K562 (cell line): ENCODE measurements around the gene TM4SF4. TPM values are rescaled to one million over a fixed set of nuclear protein-coding genes. Genes with fewer than 3 reads are reported as not detected.

Source experiments
- ATAC-seq: fragments of 200-7000 bp; cut with Tn5 transposase; 3 replicates; pipeline ENCODE4 v1.9.1; 2020; ENCODE audit warnings: moderate library complexity
- BruUV-seq: library from RNA; stranded (reverse); fragments of 400-500 nt; replicated peaks from 2 replicates; lab custom pipeline; 2021; lab: Mats Ljungman, UMichigan
- CTCF ChIA-PET: fragments of 300-600 bp; formaldehyde crosslinking; extraction: SDS; loops from one replicate; lab custom pipeline; 2021; ENCODE audit warnings: low intra/inter-chr PET ratio; lab: Yijun Ruan, JAX
- POLR2A ChIA-PET: fragments of 300-600, 350-650 bp; sonication (Branson Sonifier 250); formaldehyde crosslinking; extraction: SDS; loops from one replicate; lab custom pipeline; 2021; ENCODE audit warnings: antibody characterized with exemption, inconsistent platforms; lab: Yijun Ruan, JAX
- DNase-seq, 4 experiments: peaks; one replicate each; pipeline versions ENCODE4 v3.0.0 to v3.0.0-alpha.2; 2011 to 2018; ENCODE audit warnings: low spot score in 3 of 4, mixed read lengths in 3 of 4; ENCODE audit errors: extremely low read depth in 1 of 4
- FAIRE-seq: peaks from 2 replicates; lab custom pipeline; 2011; peaks lifted over from hg19 to GRCh38; lab: Jason Lieb, UNC
- H2AFZ ChIP-seq: 2 replicates; pipeline ENCODE4 v1.6.0; 2011; ENCODE audit warnings: low read depth, low read length, control low read depth, inconsistent platforms
- H3K27ac ChIP-seq: fragments of 200-600 bp; 3 replicates; pipeline ENCODE4 v1.8.0; 2011; ENCODE audit warnings: low read depth, mild to moderate bottlenecking, control low read depth, inconsistent platforms, low read length, moderate library complexity, mixed read lengths; ENCODE audit errors: extremely low read depth
- H3K27me3 ChIP-seq, 2 experiments: fragments of 300-600 bp in 1 of 2; 2 replicates in 1 of 2; 3 replicates in 1 of 2; pipeline versions ENCODE4 v1.6.0 to v1.8.0; 2011; ENCODE audit warnings: inconsistent platforms in 2 of 2, low read length in 2 of 2, mild to moderate bottlenecking in 1 of 2, mixed read lengths in 1 of 2, moderate library complexity in 1 of 2; ENCODE audit not compliant: control insufficient read depth in 2 of 2, insufficient read depth in 2 of 2
- H3K36me3 ChIP-seq: fragments of 300-600 bp; 3 replicates; pipeline ENCODE4 v1.8.0; 2011; ENCODE audit warnings: mild to moderate bottlenecking, low read length, inconsistent platforms; ENCODE audit not compliant: control insufficient read depth, insufficient read depth
- H3K4me1 ChIP-seq, 2 experiments: fragments of 200-600 bp in 1 of 2; replicated peaks in 1 of 2; 2 replicates in 1 of 2; 3 replicates in 1 of 2; pipeline versions ENCODE4 v1.5.1 to v1.8.0; 2011; ENCODE audit warnings: inconsistent platforms in 2 of 2, low read length in 2 of 2, mild to moderate bottlenecking in 1 of 2, mixed read lengths in 1 of 2, moderate library complexity in 1 of 2; ENCODE audit not compliant: control insufficient read depth in 2 of 2, insufficient read depth in 2 of 2
- H3K4me2 ChIP-seq: 2 replicates; pipeline ENCODE4 v1.6.1; 2011; ENCODE audit warnings: low read length, control low read depth, inconsistent platforms, mixed read lengths; ENCODE audit not compliant: insufficient read depth
- H3K4me3 ChIP-seq: fragments of 200-600 bp; sonication (generic), shearing (Covaris generic); 2 replicates; pipeline ENCODE4 v1.5.1; 2016; ENCODE audit warnings: control low read depth, inconsistent platforms
- H3K79me2 ChIP-seq: fragments of 200-600 bp; 3 replicates; pipeline ENCODE4 v1.8.0; 2011; ENCODE audit warnings: low read length, inconsistent platforms; ENCODE audit not compliant: control insufficient read depth, insufficient read depth
- H3K9ac ChIP-seq, 2 experiments: 2 replicates each; pipeline versions ENCODE4 v1.6.0 to v1.6.1; 2011; ENCODE audit warnings: low read depth in 2 of 2, low read length in 2 of 2, control low read depth in 1 of 2, inconsistent platforms in 1 of 2, mild to moderate bottlenecking in 1 of 2, mixed read lengths in 1 of 2; ENCODE audit not compliant: insufficient read depth in 1 of 2
- H3K9me1 ChIP-seq: one replicate; pipeline ENCODE4 v1.6.0; 2011; ENCODE audit warnings: inconsistent platforms, mild to moderate bottlenecking, low read length, moderate library complexity; ENCODE audit not compliant: control insufficient read depth, insufficient read depth
- H3K9me3 ChIP-seq: replicated peaks from 2 replicates; pipeline ENCODE4 v1.5.1; 2011; ENCODE audit warnings: low read depth, low read length, inconsistent platforms; ENCODE audit not compliant: control insufficient read depth, insufficient read depth
- H4K20me1 ChIP-seq: replicated peaks from 2 replicates; pipeline ENCODE4 v1.6.1; 2011; ENCODE audit warnings: low read length, inconsistent platforms, mixed read lengths; ENCODE audit not compliant: control insufficient read depth, insufficient read depth
- DDX20 ChIP-seq: fragments of 450-650 bp; IDR thresholded peaks from 2 replicates; pipeline ENCODE4 v1.6.1; 2016; ENCODE audit warnings: missing genetic modification characterization, low read depth, mild to moderate bottlenecking, missing compliant biosample characterization, moderate library complexity
- IFI16 ChIP-seq: fragments of 250-450 bp; sonication (Bioruptor Pico); IDR thresholded peaks from 2 replicates; pipeline ENCODE4 v2.1.2; 2022; ENCODE audit warnings: mild to moderate bottlenecking, inconsistent platforms
- NCOA2 ChIP-seq, 2 experiments: fragments of 450-650 bp; IDR thresholded peaks; 2 replicates each; pipeline ENCODE4 v1.6.1; 2018; ENCODE audit warnings: mild to moderate bottlenecking in 2 of 2, moderate library complexity in 1 of 2; ENCODE audit not compliant: partially characterized antibody in 2 of 2
- POLR3A ChIP-seq: IDR thresholded peaks from 2 replicates; pipeline ENCODE4 v1.6.1; 2011; ENCODE audit warnings: borderline replicate concordance, mild to moderate bottlenecking, moderate library complexity; ENCODE audit not compliant: insufficient read length, insufficient read depth; ENCODE audit errors: extremely low read depth
- SMARCE1 ChIP-seq: fragments of 450-650 bp; IDR thresholded peaks from 2 replicates; pipeline ENCODE4 v1.7.1; 2016; ENCODE audit warnings: mild to moderate bottlenecking
- ZNF175 ChIP-seq: fragments of 200-800 bp; sonication (Bioruptor generic); IDR thresholded peaks from 2 replicates; pipeline ENCODE4 v1.6.1; 2016; ENCODE audit warnings: low read depth, mild to moderate bottlenecking, missing genetic modification characterization, missing compliant biosample characterization
- WGBS: fragments of 100-300 bp; shearing (Covaris generic); methylation state at CpG from one replicate; pipeline ENCODE4 v1.1.6; 2016; ENCODE audit warnings: low coverage, mixed read lengths; ENCODE audit not compliant: insufficient coverage; ENCODE audit errors: missing lambda C conversion rate; 5-methylcytosine and 5-hydroxymethylcytosine counted together
- in situ Hi-C: fragments of 300-500 bp; cut with MboI; formaldehyde crosslinking; loops from 4 replicates; pipeline ENCODE4 v1.15.0; 2018; ENCODE audit warnings: inconsistent platforms, mixed read lengths
- intact Hi-C: fragments of 100-400 bp; cut with micrococcal nuclease; formaldehyde crosslinking; loops from 2 replicates; pipeline ENCODE4 v1.14.2; 2022
- polyA plus RNA-seq, 8 experiments: library from polyadenylated mRNA; depleted of rRNA in 4 of 8; stranded (reverse) in 5 of 8; unstranded in 3 of 8; fragments of >200 nt; fragmentation: Nextera tagmentation in 2 of 8; fragmentation: Illumina TruSeq in 1 of 8; extraction: Ambion mirVana in 2 of 8; extraction: Trizol in 1 of 8; gene quantifications; 2 replicates each; pipeline versions ENCODE4 v1.2.1 to v1.2.3, GENCODE V29; 2011 to 2014; ENCODE audit warnings: inconsistent platforms in 1 of 8, missing spikeins in 1 of 8
- total RNA-seq, 7 experiments: library from RNA; depleted of rRNA in 6 of 7; stranded (reverse); fragments of >200 nt in 6 of 7; fragmentation: Illumina TruSeq in 2 of 7; extraction: Trizol in 2 of 7; gene quantifications; 2 replicates each; pipeline versions ENCODE4 v1.2.1 to v1.2.3, GENCODE V29; 2011 to 2021; ENCODE audit warnings: low replicate concordance in 1 of 7
- TF ChIP-seq, protein P1 (sequence below): sonication (generic); formaldehyde crosslinking; IDR thresholded peaks from 2 replicates; pipeline ENCODE4 v1.8.1; 2023; ENCODE audit warnings: mild to moderate bottlenecking, missing genetic modification reagents
- TF ChIP-seq, protein P2 (sequence below): fragments of 250-450 bp; sonication (Bioruptor Pico); IDR thresholded peaks from 2 replicates; pipeline ENCODE4 v1.5.0; 2021

Gene TM4SF4
- total and polyA plus RNA-seq, 9 of the 15 experiments (the other 6 are each of a cell fraction or from before 2014, with no cell fraction given), result 0.31 TPM; not detected in 8

DNA sequence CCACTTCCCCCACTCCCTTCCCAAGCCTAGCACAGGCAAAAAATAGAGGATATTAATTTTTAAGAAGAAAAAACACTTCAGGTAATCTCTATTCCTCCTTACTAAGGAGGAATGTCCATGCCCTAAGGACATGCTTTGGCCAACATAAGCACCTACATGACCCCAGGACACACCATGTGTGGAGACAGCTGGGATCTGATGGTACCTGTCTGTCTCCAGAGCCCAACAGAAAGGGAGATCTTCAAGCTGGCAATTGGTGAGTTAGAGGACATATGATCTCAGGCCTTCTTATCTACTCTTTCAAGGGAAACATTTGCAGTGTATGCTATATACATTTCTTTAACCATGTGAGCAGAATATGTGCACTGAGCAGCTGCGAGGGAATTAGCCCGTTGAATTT lies 7.0 kb downstream of the TM4SF4 start (continued):
- no peak for TF ChIP-seq SMARCE1
- TF ChIP-seq, protein P1, sequence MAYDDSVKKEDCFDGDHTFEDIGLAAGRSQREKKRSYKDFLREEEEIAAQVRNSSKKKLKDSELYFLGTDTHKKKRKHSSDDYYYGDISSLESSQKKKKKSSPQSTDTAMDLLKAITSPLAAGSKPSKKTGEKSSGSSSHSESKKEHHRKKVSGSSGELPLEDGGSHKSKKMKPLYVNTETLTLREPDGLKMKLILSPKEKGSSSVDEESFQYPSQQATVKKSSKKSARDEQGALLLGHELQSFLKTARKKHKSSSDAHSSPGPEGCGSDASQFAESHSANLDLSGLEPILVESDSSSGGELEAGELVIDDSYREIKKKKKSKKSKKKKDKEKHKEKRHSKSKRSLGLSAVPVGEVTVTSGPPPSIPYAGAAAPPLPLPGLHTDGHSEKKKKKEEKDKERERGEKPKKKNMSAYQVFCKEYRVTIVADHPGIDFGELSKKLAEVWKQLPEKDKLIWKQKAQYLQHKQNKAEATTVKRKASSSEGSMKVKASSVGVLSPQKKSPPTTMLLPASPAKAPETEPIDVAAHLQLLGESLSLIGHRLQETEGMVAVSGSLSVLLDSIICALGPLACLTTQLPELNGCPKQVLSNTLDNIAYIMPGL, result no peak
- TF ChIP-seq IFI16, result no peak
- TF ChIP-seq DDX20 (tag), result no peak
- no peak for TF ChIP-seq ZNF175 (CRISPR knock-in tag)

DNA sequence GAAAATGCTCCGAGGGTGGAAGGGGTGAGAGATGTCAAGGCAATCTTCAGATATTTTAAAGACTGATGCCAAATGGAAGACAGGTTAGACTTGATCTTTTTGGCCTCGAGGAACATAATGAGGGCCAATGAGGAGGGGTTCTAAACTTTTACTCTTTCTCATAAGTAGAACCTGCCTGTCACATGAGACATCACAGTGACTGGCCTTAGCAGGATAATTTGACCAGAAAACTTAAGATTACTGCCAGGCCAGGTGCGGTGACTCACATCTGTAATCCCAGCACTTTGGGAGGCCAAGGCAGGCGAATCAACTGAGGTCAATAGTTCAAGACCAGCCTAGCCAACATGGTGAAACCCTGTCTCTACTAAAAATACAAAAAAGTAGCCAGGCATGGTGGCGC lies 12.2 kb downstream of the TM4SF4 start:
- no peaks in the 10 kb centered on the region for H3K4me1 ChIP-seq
- no peak overlapping the region for H3K4me2 ChIP-seq
- no peak overlapping the region for H3K27ac ChIP-seq
- in situ Hi-C loops (loop anchor here (10.0 to 25.0 kb wide), 2 partner anchors 372 to 524 kb away; no protein-coding TSS in a partner anchor), intact Hi-C loops (loop anchor here (5.0 kb wide), 1 partner anchor 364 kb away; no protein-coding TSS in a partner anchor)
- FAIRE-seq (no peak), ATAC-seq (no peak), DNase-seq (no peak)
- H3K79me2 ChIP-seq, result no peaks in the 10 kb centered on the region
- no peaks in the 10 kb centered on the region for H3K9me3 ChIP-seq
- no peaks in the 10 kb centered on the region for H3K9me1 ChIP-seq
- no peak overlapping the region for H3K4me3 ChIP-seq
- H4K20me1 ChIP-seq, result no peaks in the 10 kb centered on the region
- ChIA-PET CTCF (no interaction called here), POLR2A (no interaction called here)
- BruUV-seq, result no TSS peak
- no peaks in the 10 kb centered on the region for H3K27me3 ChIP-seq
- H3K9ac ChIP-seq, result no peak overlapping the region
- no peaks in the 10 kb centered on the region for H3K36me3 ChIP-seq
- TF ChIP-seq NCOA2 (IDR thresholded peaks at IDR 0.05; ENCODE audit: partially characterized antibody in 2 of 2) (no peak), POLR3A (no peak)
- TF ChIP-seq, protein P2, sequence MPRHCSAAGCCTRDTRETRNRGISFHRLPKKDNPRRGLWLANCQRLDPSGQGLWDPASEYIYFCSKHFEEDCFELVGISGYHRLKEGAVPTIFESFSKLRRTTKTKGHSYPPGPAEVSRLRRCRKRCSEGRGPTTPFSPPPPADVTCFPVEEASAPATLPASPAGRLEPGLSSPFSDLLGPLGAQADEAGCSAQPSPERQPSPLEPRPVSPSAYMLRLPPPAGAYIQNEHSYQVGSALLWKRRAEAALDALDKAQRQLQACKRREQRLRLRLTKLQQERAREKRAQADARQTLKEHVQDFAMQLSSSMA (CRISPR knock-in tag), result no peak
- no peak overlapping the region for H2AFZ ChIP-seq
- WGBS, result 3% methylated on average over 5 of the region's 5 CpGs
